IMR-90 (cell line): ENCODE measurements around the gene NDUFC2. TPM values are rescaled to one million over a fixed set of nuclear protein-coding genes. Genes with fewer than 3 reads are reported as not detected.

ENCODE experiments used
- ATAC-seq: fragments of 200-7000 bp; cut with Tn5 transposase; 2 replicates; pipeline ENCODE4 v1.9.1; 2020; ENCODE audit warnings: low read depth, mild to moderate bottlenecking, moderate library complexity
- BruUV-seq: library from RNA; stranded (reverse); fragments of 400-500 nt; replicated peaks from 2 replicates; lab custom pipeline; 2021; lab: Mats Ljungman, UMichigan
- CTCF ChIA-PET: fragments of 300-600 bp; formaldehyde crosslinking; extraction: SDS; loops from one replicate; lab custom pipeline; 2021; ENCODE audit warnings: antibody characterized with exemption; lab: Yijun Ruan, JAX
- POLR2A ChIA-PET: fragments of 300-600 bp; sonication (Branson Sonifier 250); formaldehyde crosslinking; loops from one replicate; lab custom pipeline; 2022; ENCODE audit warnings: antibody characterized with exemption; ENCODE audit not compliant: unreplicated experiment; lab: Charles Lee
- DNase-seq: peaks from one replicate; pipeline ENCODE4 v3.0.0; 2013
- H2AFZ ChIP-seq: replicated peaks from 2 replicates; pipeline ENCODE3; 2013; ENCODE audit warnings: low read length, mild to moderate bottlenecking; ENCODE audit not compliant: poor library complexity
- H2AK5ac ChIP-seq: 2 replicates; pipeline ENCODE4 v1.6.1; 2013; ENCODE audit warnings: low read depth, low read length, inconsistent platforms
- H2AK9ac ChIP-seq: replicated peaks from 2 replicates; pipeline ENCODE3; 2013; ENCODE audit warnings: mild to moderate bottlenecking, low read depth, low read length, moderate library complexity; ENCODE audit not compliant: poor library complexity
- H2BK120ac ChIP-seq: 2 replicates; pipeline ENCODE4 v1.6.1; 2013; ENCODE audit warnings: low read depth, low read length, inconsistent platforms
- H2BK15ac ChIP-seq: 3 replicates; pipeline ENCODE4 v1.6.1; 2013; ENCODE audit warnings: low read depth, low read length, inconsistent platforms
- H2BK20ac ChIP-seq: 2 replicates; pipeline ENCODE4 v1.6.1; 2013; ENCODE audit warnings: low read depth, mild to moderate bottlenecking, inconsistent platforms, low read length, moderate library complexity
- H2BK5ac ChIP-seq: 2 replicates; pipeline ENCODE4 v1.6.1; 2013; ENCODE audit warnings: mild to moderate bottlenecking, low read depth, low read length, inconsistent platforms; ENCODE audit not compliant: poor library complexity, severe bottlenecking
- H3K14ac ChIP-seq: replicated peaks from 2 replicates; pipeline ENCODE4 v1.6.1; 2013; ENCODE audit warnings: low read depth, low read length, inconsistent platforms
- H3K18ac ChIP-seq: 2 replicates; pipeline ENCODE4 v1.6.1; 2013; ENCODE audit warnings: low read depth, low read length, control low read depth
- H3K23ac ChIP-seq: 2 replicates; pipeline ENCODE4 v1.6.1; 2013; ENCODE audit warnings: low read depth, low read length, inconsistent platforms
- H3K27ac ChIP-seq: 2 replicates; pipeline ENCODE4 v1.5.1; 2013; ENCODE audit warnings: mild to moderate bottlenecking, control low read depth, low read length; ENCODE audit not compliant: insufficient read depth
- H3K27me3 ChIP-seq: 2 replicates; pipeline ENCODE4 v1.6.1; 2013; ENCODE audit warnings: low read length; ENCODE audit not compliant: control insufficient read depth, insufficient read depth
- H3K36me3 ChIP-seq: 2 replicates; pipeline ENCODE4 v1.6.1; 2013; ENCODE audit warnings: low read length, mixed read lengths; ENCODE audit not compliant: control insufficient read depth, insufficient read depth
- H3K4ac ChIP-seq: 2 replicates; pipeline ENCODE4 v1.6.1; 2013; ENCODE audit warnings: low read depth, low read length, inconsistent platforms
- H3K4me1 ChIP-seq: 2 replicates; pipeline ENCODE4 v1.6.1; 2013; ENCODE audit warnings: low read length, mixed read lengths; ENCODE audit not compliant: control insufficient read depth, insufficient read depth
- H3K4me2 ChIP-seq: 2 replicates; pipeline ENCODE4 v1.6.1; 2013; ENCODE audit warnings: low read depth, mild to moderate bottlenecking, control low read depth, low read length, moderate library complexity
- H3K4me3 ChIP-seq: 2 replicates; pipeline ENCODE4 v1.5.1; 2013; ENCODE audit warnings: low read depth, mild to moderate bottlenecking, control low read depth, low read length, moderate library complexity; ENCODE audit not compliant: insufficient read depth
- H3K56ac ChIP-seq: 2 replicates; pipeline ENCODE4 v1.6.1; 2013; ENCODE audit warnings: low read length, inconsistent platforms; ENCODE audit not compliant: insufficient read depth; ENCODE audit errors: extremely low read depth
- H3K79me1 ChIP-seq, 2 experiments: 2 replicates each; pipeline ENCODE4 v1.6.1; 2013; ENCODE audit warnings: low read length in 2 of 2, inconsistent platforms in 1 of 2, low read depth in 1 of 2
- H3K9ac ChIP-seq: 2 replicates; pipeline ENCODE4 v1.6.1; 2013; ENCODE audit warnings: low read depth, low read length, control low read depth
- H3K9me1 ChIP-seq: 2 replicates; pipeline ENCODE4 v1.6.1; 2013; ENCODE audit warnings: low read length, inconsistent platforms; ENCODE audit not compliant: insufficient read depth
- H3K9me3 ChIP-seq: 2 replicates; pipeline ENCODE4 v1.6.1; 2013; ENCODE audit warnings: low read length; ENCODE audit not compliant: control insufficient read depth, insufficient read depth
- H4K20me1 ChIP-seq: 2 replicates; pipeline ENCODE4 v1.6.1; 2013; ENCODE audit warnings: low read length, inconsistent platforms; ENCODE audit not compliant: insufficient read depth
- H4K5ac ChIP-seq: 2 replicates; pipeline ENCODE4 v1.6.1; 2013; ENCODE audit warnings: mild to moderate bottlenecking, low read depth, low read length, control low read depth
- H4K8ac ChIP-seq, 2 experiments: 2 replicates each; pipeline ENCODE4 v1.6.1; 2013; ENCODE audit warnings: low read depth in 2 of 2, low read length in 2 of 2, control low read depth in 1 of 2, inconsistent platforms in 1 of 2
- H4K91ac ChIP-seq: 2 replicates; pipeline ENCODE4 v1.6.1; 2013; ENCODE audit warnings: low read depth, low read length, inconsistent platforms; ENCODE audit not compliant: insufficient read depth
- BHLHE40 ChIP-seq: fragments of 150-350 bp; IDR thresholded peaks from 2 replicates; pipeline ENCODE4 v1.6.1; 2016; ENCODE audit warnings: mild to moderate bottlenecking, low read depth, low read length
- CEBPB ChIP-seq: IDR thresholded peaks from 2 replicates; pipeline ENCODE4 v1.6.1; 2012; ENCODE audit warnings: low read depth, low read length, improper control_type of control experiment
- FOS ChIP-seq: fragments of 150-350 bp; IDR thresholded peaks from 2 replicates; pipeline ENCODE4 v1.6.1; 2016; ENCODE audit warnings: low read depth, low read length
- MAFK ChIP-seq: IDR thresholded peaks from 2 replicates; pipeline ENCODE4 v1.6.1; 2012; ENCODE audit warnings: low read depth, low read length, improper control_type of control experiment
- MXI1 ChIP-seq: IDR thresholded peaks from 2 replicates; pipeline ENCODE4 v1.6.1; 2012; ENCODE audit warnings: low read depth, mild to moderate bottlenecking, low read length, moderate library complexity, borderline replicate concordance
- WGBS, 2 experiments: methylation state at CpG; one replicate each; pipeline versions ENCODE4 v1.1.5 to v1.1.7; 2013; ENCODE audit warnings: missing lambda C conversion rate in 2 of 2; ENCODE audit not compliant: insufficient read length in 1 of 2; ENCODE audit errors: extremely low coverage in 2 of 2; 5-methylcytosine and 5-hydroxymethylcytosine counted together
- dilution Hi-C: fragments of 300-500 bp; cut with HindIII; formaldehyde crosslinking; loops from one replicate; pipeline ENCODE4 v1.14.3; 2018; ENCODE audit warnings: low sequenced_read_pairs; ENCODE audit not compliant: unreplicated experiment
- in situ Hi-C: fragments of 300-500 bp; cut with MboI; formaldehyde crosslinking; loops from 3 replicates; pipeline ENCODE4 v1.14.3; 2019; ENCODE audit warnings: low sequenced_read_pairs, inconsistent platforms, mixed read lengths
- intact Hi-C: fragments of 100-400 bp; cut with micrococcal nuclease; formaldehyde crosslinking; loops from 2 replicates; pipeline ENCODE4 v1.10.0; 2022
- polyA plus RNA-seq, 3 experiments: library from polyadenylated mRNA; depleted of rRNA; stranded (reverse); fragments of >200 nt; gene quantifications; 2 replicates each; pipeline ENCODE4 v1.2.3, GENCODE V29; 2012; ENCODE audit warnings: low replicate concordance in 1 of 3
- total RNA-seq: library from RNA; depleted of rRNA; stranded (reverse); fragments of >200 nt; gene quantifications from 2 replicates; pipeline ENCODE4 v1.2.3, GENCODE V29; 2012

NDUFC2 gene
- total and polyA plus RNA-seq, 2 of the 4 experiments (the other 2 are of a cell fraction), result 146 to 340 TPM

- Histone ChIP-seq H3K14ac (no peak overlapping the region; the same call in 1 of the 2 replicates), H3K9ac (no peak overlapping the region), H4K5ac (no peak overlapping the region), H3K4me2 (peak overlapping the region; percentile 29; the same call in 1 of the 2 replicates), H2BK5ac (peak overlapping the region; percentile 72), H3K56ac (no peak overlapping the region), H3K79me1 (no peaks in the 10 kb centered on the region; a peak in 1 of 4 replicates), H2AFZ (no peak overlapping the region), H2BK120ac (no peak overlapping the region), H3K23ac (no peak overlapping the region), H3K4me3 (no peak overlapping the region), H3K27ac (no peak overlapping the region; the same call in 1 of the 2 replicates), H3K4ac (no peak overlapping the region), H2AK9ac (no peak overlapping the region), H3K18ac (no peak overlapping the region), H2AK5ac (no peak overlapping the region), H4K8ac (no peak overlapping the region), H3K4me1 (peaks cover 2% of the 10 kb centered on the region; the same call in 1 of the 2 replicates), H4K91ac (no peak overlapping the region), H3K9me3 (no peaks in the 10 kb centered on the region), H3K27me3 (no peaks in the 10 kb centered on the region), H4K20me1 (0 out of 2 replicates have a peak, but pooled peaks cover 2% of the 10 kb centered on the region), H2BK15ac (no peak overlapping the region), H2BK20ac (no peak overlapping the region), H3K36me3 (peaks cover 8% of the 10 kb centered on the region), H3K9me1 (peaks cover 4% of the 10 kb centered on the region; the same call in 1 of the 2 replicates)
- TF ChIP-seq BHLHE40 (no peak), FOS (0 out of 2 replicates have a peak, but pooled peaks have one; percentile 7), MXI1 (0 out of 2 replicates have a peak, but pooled peaks have one; percentile 51), CEBPB (peak; percentile 50; the same call in 1 of the 2 replicates), MAFK (no peak)
- WGBS, 2 experiments, result no CpG with 5 or more reads among the region's 2 CpGs
- CTCF ChIA-PET, result interaction anchor here (0.6 kb wide), 1 partner anchor 30 kb away, joined by 6 read pairs; no protein-coding TSS in a partner anchor
- dilution Hi-C loops (no loop called here), intact Hi-C loops (no loop called here), in situ Hi-C loops (no loop called here)
- peak; percentile 85 for DNase-seq
- no TSS peak for BruUV-seq
- POLR2A ChIA-PET, result no interaction called here
- peak; percentile 84 for ATAC-seq
Measured at GRCh38 chr11:78110830-78111229, 31.2 kb upstream of the NDUFC2 start.
